DLD1 (cell line): ENCODE measurements around the gene HSF5.

Experiments used
- in situ Hi-C: cut with HindIII; loops from 2 replicates; pipeline ENCODE4 v1.10.0; 2017; ENCODE audit warnings: low sequenced_read_pairs

The HSF5 gene

GRCh38 chr17:58388302-58389190, 99.7 kb downstream of the HSF5 start:
- in situ Hi-C loops: no loop called here

- in situ Hi-C loops: no loop called here
Measured at GRCh38 chr17:58387834-58388233, 100.4 kb downstream of the HSF5 start.

GRCh38 chr17:58386708-58387107, 101.5 kb downstream of the HSF5 start:
- in situ Hi-C loops: no loop called here

- in situ Hi-C loops: no loop called here
Measured at GRCh38 chr17:58385359-58385899, 102.8 kb downstream of the HSF5 start.

GRCh38 chr17:58384897-58385296, 103.3 kb downstream of the HSF5 start:
- in situ Hi-C loops: no loop called here

- in situ Hi-C loops: no loop called here
Measured at GRCh38 chr17:58383892-58384462, 104.2 kb downstream of the HSF5 start.

GRCh38 chr17:58382872-58383242, 105.4 kb downstream of the HSF5 start:
- in situ Hi-C loops: no loop called here

GRCh38 chr17:58382108-58382871, 105.9 kb downstream of the HSF5 start:
- in situ Hi-C loops: no loop called here

- in situ Hi-C loops: no loop called here
Measured at GRCh38 chr17:58381124-58382035, 106.8 kb downstream of the HSF5 start.

GRCh38 chr17:58380207-58381123, 107.7 kb downstream of the HSF5 start:
- in situ Hi-C loops: no loop called here

- in situ Hi-C loops: no loop called here
Measured at GRCh38 chr17:58379511-58379824, 108.7 kb downstream of the HSF5 start.

GRCh38 chr17:58378733-58379510, 109.3 kb downstream of the HSF5 start:
- in situ Hi-C loops: no loop called here

GRCh38 chr17:58377661-58378060, 110.5 kb downstream of the HSF5 start:
- in situ Hi-C loops: no loop called here

GRCh38 chr17:58377093-58377601, 111.1 kb downstream of the HSF5 start:
- in situ Hi-C loops: no loop called here

GRCh38 chr17:58376472-58377000, 111.7 kb downstream of the HSF5 start:
- in situ Hi-C loops: no loop called here

- in situ Hi-C loops: no loop called here
Measured at GRCh38 chr17:58375811-58376210, 112.4 kb downstream of the HSF5 start.

GRCh38 chr17:58375256-58375655, 113.0 kb downstream of the HSF5 start:
- in situ Hi-C loops: no loop called here

- in situ Hi-C loops: no loop called here
Measured at GRCh38 chr17:58373923-58374322, 114.3 kb downstream of the HSF5 start.
